Stimulated activated naive B cell treated with anti-CD40 and anti-IgM and Interleukin-4, amounts not matched to agents 10 μg/mL and 1 μg/mL and 100 μg/mL, for 72 hours (primary cell): Measurements from ENCODE around the gene NPY2R.

Source experiments
- ATAC-seq, 2 donors: fragments of 150-1000 bp; cut with Tn5 transposase; replicated peaks; 2 replicates each; pipeline ENCODE4 v1.10.0; 2021; ENCODE audit warnings: moderate library complexity in 1 of 2
- DNase-seq: peaks from one replicate; pipeline ENCODE4 v3.0.0; 2021
- H3K27ac Mint-ChIP-seq: one replicate; pipeline ENCODE4 v1.8.0; 2022; ENCODE audit warnings: mild to moderate bottlenecking, mixed read lengths
- H3K27me3 Mint-ChIP-seq, 2 donors: one replicate each; pipeline ENCODE4 v1.8.0; 2022; ENCODE audit warnings: mixed read lengths in 2 of 2
- H3K36me3 Mint-ChIP-seq, 2 donors: one replicate each; pipeline ENCODE4 v1.8.0; 2022; ENCODE audit warnings: mixed read lengths in 2 of 2, mild to moderate bottlenecking in 1 of 2
- H3K4me1 Mint-ChIP-seq, 2 donors: one replicate each; pipeline ENCODE4 v1.8.0; 2022; ENCODE audit warnings: mixed read lengths in 2 of 2, mild to moderate bottlenecking in 1 of 2
- H3K4me3 Mint-ChIP-seq, 2 donors: one replicate each; pipeline ENCODE4 v1.8.0; 2022; ENCODE audit warnings: mild to moderate bottlenecking in 2 of 2, mixed read lengths in 2 of 2, moderate library complexity in 1 of 2
- H3K9me3 Mint-ChIP-seq, 2 donors: one replicate each; pipeline ENCODE4 v1.8.0; 2022; ENCODE audit warnings: mixed read lengths in 2 of 2, mild to moderate bottlenecking in 1 of 2

NPY2R gene

GRCh38 chr4:155232432-155232831 lies 24.0 kb downstream of the NPY2R start:
- no peaks in the 10 kb centered on the region for H3K36me3 Mint-ChIP-seq
- H3K4me1 Mint-ChIP-seq: no peaks in the 10 kb centered on the region
- no peaks in the 10 kb centered on the region for H3K9me3 Mint-ChIP-seq
- H3K27ac Mint-ChIP-seq: no peak overlapping the region
- DNase-seq: no peak
- H3K4me3 Mint-ChIP-seq: no peak overlapping the region
- no peak for ATAC-seq
- no peaks in the 10 kb centered on the region for H3K27me3 Mint-ChIP-seq

DNA sequence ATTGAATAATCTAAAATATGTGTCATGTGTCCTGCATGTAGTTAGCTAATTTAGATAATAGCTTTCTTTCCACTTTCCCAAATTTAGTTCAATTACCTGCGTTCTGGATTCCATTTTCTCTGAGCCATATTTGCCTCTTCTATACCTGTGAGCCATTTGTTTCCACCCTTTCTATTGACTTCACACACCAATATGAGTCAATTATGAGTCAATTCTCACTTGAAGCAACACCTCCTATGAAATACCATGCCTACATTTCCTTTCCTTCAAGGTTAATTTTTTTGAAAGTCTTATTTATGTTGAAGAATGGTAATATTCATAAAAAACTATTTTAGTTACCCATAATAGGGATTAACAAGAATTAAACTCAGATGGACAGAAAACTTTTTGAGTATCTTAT lies 25.8 kb downstream of the NPY2R start:
- Mint-ChIP-seq H3K36me3 (no peaks in the 10 kb centered on the region), H3K4me3 (no peak overlapping the region), H3K27me3 (no peaks in the 10 kb centered on the region), H3K4me1 (no peaks in the 10 kb centered on the region), H3K27ac (no peak overlapping the region), H3K9me3 (no peaks in the 10 kb centered on the region)
- no peak for ATAC-seq
- no peak for DNase-seq

DNA sequence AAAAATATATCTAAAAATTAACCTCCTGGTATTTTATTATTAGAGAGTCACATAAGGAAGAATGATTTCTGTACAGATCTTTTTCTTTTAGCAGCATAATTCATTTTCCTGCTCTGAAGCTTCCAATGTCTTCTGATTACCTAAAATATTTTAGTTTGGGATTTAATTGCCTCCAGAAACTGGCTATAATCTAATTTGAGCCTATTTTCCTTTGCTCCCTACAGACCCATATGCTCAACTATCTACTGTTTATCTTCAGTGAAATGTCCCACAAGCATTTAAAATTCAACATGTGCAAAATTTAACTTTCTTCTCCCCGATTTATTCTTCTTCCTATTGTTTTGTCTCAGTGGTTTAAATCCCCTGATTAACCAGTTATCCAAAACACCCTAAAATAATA lies 29.1 kb downstream of the NPY2R start:
- Mint-ChIP-seq H3K27me3 (no peaks in the 10 kb centered on the region), H3K4me3 (no peak overlapping the region), H3K9me3 (peaks cover 2 to 6% of the 10 kb centered on the region in 2 donors), H3K36me3 (no peaks in the 10 kb centered on the region), H3K4me1 (no peaks in the 10 kb centered on the region), H3K27ac (no peak overlapping the region)
- ATAC-seq: no peak
- no peak for DNase-seq

DNA sequence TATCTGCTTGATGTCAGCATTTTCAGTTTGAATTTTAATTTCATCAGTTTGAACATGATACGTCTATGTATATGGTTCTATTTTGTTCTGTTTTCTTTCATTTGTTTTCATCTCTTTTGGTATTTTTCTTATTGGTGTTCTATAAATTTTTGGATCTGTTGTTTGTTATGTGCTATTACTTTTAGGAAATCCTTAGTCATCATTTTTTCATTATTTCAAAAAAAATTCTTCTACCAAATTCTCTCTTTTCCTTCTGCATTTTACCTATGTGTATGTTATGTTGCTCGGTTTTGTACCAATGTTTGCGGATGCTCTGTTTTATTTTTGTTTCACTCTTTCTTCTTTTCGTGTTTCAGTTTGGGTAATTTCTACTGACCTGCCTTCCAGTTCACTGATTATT lies 32.8 kb downstream of the NPY2R start:
- no peak for ATAC-seq
- DNase-seq: no peak
- H3K4me3 Mint-ChIP-seq: no peak overlapping the region
- H3K27me3 Mint-ChIP-seq: no peaks in the 10 kb centered on the region
- H3K9me3 Mint-ChIP-seq: peaks cover 2 to 6% of the 10 kb centered on the region in 2 donors
- H3K36me3 Mint-ChIP-seq: no peaks in the 10 kb centered on the region
- no peaks in the 10 kb centered on the region for H3K4me1 Mint-ChIP-seq
- H3K27ac Mint-ChIP-seq: no peak overlapping the region

DNA sequence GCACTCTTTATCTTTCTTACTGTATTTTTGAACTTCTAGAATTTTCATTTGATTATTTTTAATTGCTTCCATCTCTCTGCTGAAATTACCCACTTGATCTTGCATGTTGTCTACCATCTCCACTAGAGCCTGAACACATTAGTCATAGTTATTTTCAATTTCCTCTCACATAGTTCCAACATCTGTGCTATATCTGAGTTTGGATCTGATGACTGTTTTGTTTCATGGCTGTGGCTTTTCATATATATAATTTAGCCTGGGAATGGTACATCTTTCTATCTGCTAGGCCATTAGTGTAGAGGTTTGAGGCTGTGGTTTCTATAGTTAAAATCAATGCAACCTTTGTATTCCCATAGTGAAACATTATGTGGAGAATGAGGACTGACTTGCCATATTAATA lies 33.2 kb downstream of the NPY2R start:
- Mint-ChIP-seq H3K27me3 (no peaks in the 10 kb centered on the region), H3K27ac (no peak overlapping the region), H3K36me3 (no peaks in the 10 kb centered on the region), H3K4me3 (no peak overlapping the region), H3K9me3 (peaks cover 2 to 6% of the 10 kb centered on the region in 2 donors), H3K4me1 (no peaks in the 10 kb centered on the region)
- no peak for DNase-seq
- no peak for ATAC-seq

DNA sequence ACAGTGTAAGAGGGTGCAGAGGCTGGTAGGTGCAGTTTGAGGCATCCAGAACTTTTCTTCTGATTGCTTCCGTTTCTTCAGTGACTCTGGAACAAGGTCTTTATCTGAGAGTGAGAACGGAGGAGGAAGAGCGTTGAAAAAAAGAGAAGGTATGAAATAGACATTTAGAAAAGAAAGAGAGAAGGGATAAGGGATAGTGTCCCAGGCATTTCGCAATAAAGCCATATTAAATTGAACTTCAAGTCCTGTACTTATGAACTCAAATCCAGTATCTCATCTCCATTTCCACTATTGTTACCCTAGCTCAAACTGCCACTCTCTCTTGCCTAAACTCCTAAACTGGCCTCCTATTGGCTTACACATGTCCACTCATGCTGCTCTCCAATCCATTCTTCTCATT lies 36.7 kb downstream of the NPY2R start:
- ATAC-seq (no peak), DNase-seq (no peak)
- H3K36me3 Mint-ChIP-seq: no peaks in the 10 kb centered on the region
- no peak overlapping the region for H3K27ac Mint-ChIP-seq
- no peaks in the 10 kb centered on the region for H3K27me3 Mint-ChIP-seq
- H3K9me3 Mint-ChIP-seq: peaks cover 2 to 6% of the 10 kb centered on the region in 2 donors
- no peak overlapping the region for H3K4me3 Mint-ChIP-seq
- no peaks in the 10 kb centered on the region for H3K4me1 Mint-ChIP-seq

DNA sequence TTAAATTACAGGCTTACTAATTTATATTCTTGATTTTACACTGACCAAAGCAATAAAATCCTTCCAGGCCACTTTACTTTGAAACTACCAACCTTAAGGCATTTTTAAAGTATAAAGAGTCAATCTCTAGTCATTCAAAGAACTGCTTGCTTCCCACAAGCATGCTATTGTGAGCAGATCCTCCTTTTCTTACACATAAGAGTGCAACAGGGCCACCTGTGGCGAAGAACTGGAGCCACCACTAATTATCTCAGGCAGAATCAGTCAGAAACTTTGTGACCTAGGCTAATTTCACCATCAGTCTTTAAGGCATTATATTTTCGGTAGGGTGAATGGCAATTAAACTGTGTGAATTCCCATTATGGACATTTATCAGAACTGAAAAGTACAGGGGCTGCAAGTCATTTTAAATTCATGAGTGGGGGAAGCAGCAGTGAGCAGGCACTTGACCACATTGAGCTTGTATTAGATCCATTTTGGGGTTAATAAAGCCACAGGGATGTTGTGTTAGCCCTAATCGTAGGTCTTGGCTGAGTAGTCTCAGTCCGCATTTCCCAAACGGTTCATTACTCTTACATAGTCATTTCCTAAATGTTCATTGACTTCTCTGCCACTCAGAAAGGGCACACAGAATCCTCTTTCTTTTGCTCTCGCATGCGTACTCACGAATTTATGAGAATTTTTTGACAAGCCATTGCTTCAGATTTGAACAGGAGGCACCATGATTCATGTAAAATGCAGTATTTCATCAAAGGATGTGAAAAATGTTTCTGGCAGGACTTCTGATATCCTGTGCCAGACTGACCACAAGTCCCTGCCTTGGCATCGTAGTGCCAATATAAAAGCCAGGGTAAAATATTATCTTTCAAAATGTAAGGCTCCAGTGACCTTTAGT lies 39.8 kb downstream of the NPY2R start:
- H3K27me3 Mint-ChIP-seq: no peaks in the 10 kb centered on the region
- H3K4me3 Mint-ChIP-seq: no peak overlapping the region
- ATAC-seq: no peak
- no peak for DNase-seq
- H3K27ac Mint-ChIP-seq: no peak overlapping the region
- no peaks in the 10 kb centered on the region for H3K36me3 Mint-ChIP-seq
- no peaks in the 10 kb centered on the region for H3K4me1 Mint-ChIP-seq
- no peaks in the 10 kb centered on the region for H3K9me3 Mint-ChIP-seq

DNA sequence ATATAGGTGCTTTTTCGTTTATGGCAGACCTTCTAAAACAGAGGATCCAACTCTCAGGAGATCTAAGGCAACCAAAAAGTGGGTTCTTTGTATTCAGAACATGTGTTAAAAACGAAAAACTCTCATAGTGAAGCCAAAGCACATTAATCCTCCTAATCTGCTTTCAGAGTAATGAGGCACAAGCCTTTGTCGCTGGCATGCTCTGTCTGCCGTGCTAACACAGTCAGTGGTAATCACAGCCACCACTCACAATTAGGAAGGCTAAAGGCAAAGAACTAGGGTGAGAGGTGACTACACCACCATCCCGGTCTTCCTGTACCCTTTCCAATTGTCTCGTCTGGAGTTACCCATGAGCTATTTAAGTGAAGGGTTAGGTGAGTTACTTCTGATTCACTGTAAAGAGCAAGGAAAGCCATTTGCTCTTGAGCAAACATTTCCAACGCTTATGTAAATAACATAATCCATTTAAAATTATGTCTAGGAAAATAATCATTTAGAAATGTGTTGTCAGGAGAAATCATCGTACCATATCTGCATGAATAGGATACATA lies 40.7 kb downstream of the NPY2R start:
- Mint-ChIP-seq H3K27ac (no peak overlapping the region), H3K4me3 (no peak overlapping the region), H3K36me3 (no peaks in the 10 kb centered on the region), H3K27me3 (no peaks in the 10 kb centered on the region), H3K4me1 (no peaks in the 10 kb centered on the region), H3K9me3 (no peaks in the 10 kb centered on the region)
- DNase-seq: no peak
- ATAC-seq: no peak

- Mint-ChIP-seq H3K27me3 (no peaks in the 10 kb centered on the region), H3K36me3 (no peaks in the 10 kb centered on the region), H3K4me1 (no peaks in the 10 kb centered on the region), H3K4me3 (no peak overlapping the region), H3K9me3 (no peaks in the 10 kb centered on the region), H3K27ac (no peak overlapping the region)
- DNase-seq (no peak), ATAC-seq (no peak)
These were observed 43.9 kb downstream of the NPY2R start for GRCh38 chr4:155252327-155252726.

GRCh38 chr4:155263480-155263879 lies 55.0 kb downstream of the NPY2R start:
- DNase-seq (no peak), ATAC-seq (no peak)
- Mint-ChIP-seq H3K9me3 (peaks cover 0 to 4% of the 10 kb centered on the region in 2 donors), H3K4me3 (no peak overlapping the region), H3K4me1 (no peaks in the 10 kb centered on the region), H3K27ac (no peak overlapping the region), H3K27me3 (no peaks in the 10 kb centered on the region), H3K36me3 (no peaks in the 10 kb centered on the region)

- ATAC-seq: no peak
- Mint-ChIP-seq H3K27me3 (no peaks in the 10 kb centered on the region), H3K9me3 (no peaks in the 10 kb centered on the region), H3K36me3 (no peaks in the 10 kb centered on the region), H3K4me1 (no peaks in the 10 kb centered on the region), H3K27ac (no peak overlapping the region), H3K4me3 (no peak overlapping the region)
- no peak for DNase-seq
These were observed 56.7 kb downstream of the NPY2R start for GRCh38 chr4:155265113-155265512.
